GM12878 (cell line): Measurements from ENCODE around the gene UBAC2. TPM values are rescaled to one million over a fixed set of nuclear protein-coding genes. Genes with fewer than 3 reads are reported as not detected.

Source experiments
- BCL11A ChIP-seq: IDR thresholded peaks from 2 replicates; pipeline ENCODE4 v1.6.1; 2011; ENCODE audit warnings: low read depth, low read length
- CBFB ChIP-seq: IDR thresholded peaks from 2 replicates; pipeline ENCODE4 v1.6.1; 2016; ENCODE audit warnings: antibody characterized with exemption, low read depth
- CBX5 ChIP-seq: sonication (generic); IDR thresholded peaks from 2 replicates; pipeline ENCODE4 v1.6.1; 2016; ENCODE audit warnings: low read depth, moderate library complexity, mild to moderate bottlenecking, inconsistent platforms
- CHD1 ChIP-seq: IDR thresholded peaks from 2 replicates; pipeline ENCODE4 v1.6.1; 2012; ENCODE audit warnings: low read depth, low read length, improper control_type of control experiment
- EED ChIP-seq: sonication (generic); IDR thresholded peaks from 2 replicates; pipeline ENCODE4 v1.6.1; 2016; ENCODE audit warnings: antibody characterized with exemption, low read depth
- FOXK2 ChIP-seq: fragments of 450-650 bp; IDR thresholded peaks from 2 replicates; pipeline ENCODE4 v1.6.1; 2017; ENCODE audit warnings: mild to moderate bottlenecking, moderate library complexity
- IRF4 ChIP-seq: IDR thresholded peaks from 2 replicates; pipeline ENCODE4 v1.6.1; 2011; ENCODE audit warnings: low read depth, low read length
- MEF2B ChIP-seq: fragments of 450-650 bp; IDR thresholded peaks from 2 replicates; pipeline ENCODE4 v1.6.1; 2018; ENCODE audit warnings: mild to moderate bottlenecking, moderate library complexity; ENCODE audit not compliant: partially characterized antibody, poor library complexity, severe bottlenecking
- NBN ChIP-seq: fragments of 450-650 bp; IDR thresholded peaks from 2 replicates; pipeline ENCODE4 v1.6.1; 2016
- PAX5 ChIP-seq: IDR thresholded peaks from 2 replicates; pipeline ENCODE4 v1.6.1; 2011; ENCODE audit warnings: low read depth, low read length, borderline replicate concordance
- RUNX3 ChIP-seq: IDR thresholded peaks from 2 replicates; pipeline ENCODE4 v1.6.1; 2012; ENCODE audit warnings: low read length, inconsistent platforms
- TBL1XR1 ChIP-seq: IDR thresholded peaks from 2 replicates; pipeline ENCODE4 v1.6.1; 2012; ENCODE audit warnings: low read depth, low read length, improper control_type of control experiment
- polyA plus RNA-seq, 11 experiments: library from polyadenylated mRNA; depleted of rRNA in 4 of 11; unstranded in 6 of 11; stranded (reverse) in 5 of 11; fragments of >200 nt; fragmentation: Nextera tagmentation in 4 of 11; fragmentation: Illumina TruSeq in 1 of 11; extraction: Ambion mirVana in 4 of 11; extraction: Trizol in 1 of 11; gene quantifications; 1 replicate in 1 of 11; 2 replicates in 10 of 11; pipeline versions ENCODE4 v1.2.1 to v1.2.3, GENCODE V29; 2011 to 2016; ENCODE audit warnings: inconsistent platforms in 2 of 11, missing spikeins in 2 of 11, low read depth in 1 of 11
- total RNA-seq, 4 experiments: library from RNA; depleted of rRNA in 3 of 4; stranded (reverse); fragments of >200 nt in 3 of 4; fragmentation: Illumina TruSeq in 1 of 4; extraction: Trizol in 1 of 4; gene quantifications; 2 replicates each; pipeline versions ENCODE4 v1.2.1 to v1.2.3, GENCODE V29; 2013 to 2021
- TF ChIP-seq, protein P1 (sequence below): fragments of 450-650 bp; IDR thresholded peaks from 2 replicates; pipeline ENCODE4 v1.6.1; 2017; ENCODE audit warnings: mild to moderate bottlenecking, moderate library complexity
- TF ChIP-seq, protein P2 (sequence below): IDR thresholded peaks from 2 replicates; pipeline ENCODE4 v1.6.1; 2011; ENCODE audit warnings: mild to moderate bottlenecking, low read depth, low read length, moderate library complexity; ENCODE audit not compliant: insufficient replicate concordance
- TF ChIP-seq, protein P3 (sequence below): fragments of 450-650 bp; formaldehyde crosslinking; IDR thresholded peaks from 2 replicates; pipeline ENCODE4 v1.4.0; 2020; ENCODE audit warnings: mild to moderate bottlenecking, moderate library complexity
- TF ChIP-seq, protein P4 (sequence below): fragments of 450-650 bp; IDR thresholded peaks from 2 replicates; pipeline ENCODE4 v1.6.1; 2017; ENCODE audit warnings: mild to moderate bottlenecking, moderate library complexity

UBAC2 gene
- total and polyA plus RNA-seq, 10 of the 15 experiments (the other 5 are each of a cell fraction or from before 2014, with no cell fraction given): 3.0 to 54.6 (median 17.4) TPM

DNA sequence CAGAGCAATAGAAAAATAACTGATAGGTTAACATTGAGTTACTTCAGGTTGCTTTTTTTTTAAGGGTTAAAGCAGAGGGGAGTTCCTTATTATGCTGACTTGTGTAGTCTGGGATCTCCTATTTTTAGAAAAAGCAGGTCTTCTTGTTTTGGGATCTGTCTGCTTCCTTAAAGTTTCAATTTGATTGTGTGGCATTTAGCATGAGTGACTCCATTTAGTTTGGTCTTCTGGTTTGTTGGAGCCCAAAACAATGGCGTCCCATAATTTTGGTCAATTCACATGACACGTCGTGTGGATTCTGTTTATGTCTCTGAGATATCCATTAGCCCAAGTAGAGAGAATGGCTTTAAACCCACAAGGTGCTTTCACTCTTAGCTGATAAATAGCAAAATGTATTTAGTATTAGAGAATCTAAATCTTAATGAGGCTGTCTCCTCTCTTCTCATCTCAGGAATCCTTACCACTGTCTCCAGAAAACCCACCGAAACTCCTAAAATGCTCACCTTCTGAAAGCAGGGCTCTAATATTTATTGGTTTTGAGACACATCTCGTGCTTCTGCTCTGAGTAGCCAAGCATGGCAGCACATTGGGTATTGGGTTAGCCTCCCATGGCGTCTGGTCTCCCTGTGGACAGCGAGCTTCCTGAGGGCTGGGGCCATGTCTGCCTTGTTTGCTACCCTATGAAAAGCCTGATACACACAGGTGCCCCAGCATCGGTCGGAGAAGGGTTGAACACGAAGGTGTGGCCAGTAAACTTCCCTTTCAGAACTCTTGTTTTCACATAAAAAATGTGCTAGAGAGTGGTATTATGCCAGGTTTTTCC, 173.7 kb downstream of the UBAC2 start (continued):
- TF ChIP-seq PAX5 (peak; percentile 93), EED (peak; percentile 54; the same call in 1 of the 2 replicates), BCL11A (peak; percentile 76; the same call in 1 of the 2 replicates), FOXK2 (no peak), MEF2B (peak; percentile 59), NBN (no peak), CBFB (0 out of 2 replicates have a peak, but pooled peaks have one; percentile 25), IRF4 (peak; percentile 56; the same call in 1 of the 2 replicates), CBX5 (0 out of 2 replicates have a peak, but pooled peaks have one; percentile 36), RUNX3 (peak; percentile 62), TBL1XR1 (0 out of 2 replicates have a peak, but pooled peaks have one; percentile 9), CHD1 (no peak)
- TF ChIP-seq, protein P1, sequence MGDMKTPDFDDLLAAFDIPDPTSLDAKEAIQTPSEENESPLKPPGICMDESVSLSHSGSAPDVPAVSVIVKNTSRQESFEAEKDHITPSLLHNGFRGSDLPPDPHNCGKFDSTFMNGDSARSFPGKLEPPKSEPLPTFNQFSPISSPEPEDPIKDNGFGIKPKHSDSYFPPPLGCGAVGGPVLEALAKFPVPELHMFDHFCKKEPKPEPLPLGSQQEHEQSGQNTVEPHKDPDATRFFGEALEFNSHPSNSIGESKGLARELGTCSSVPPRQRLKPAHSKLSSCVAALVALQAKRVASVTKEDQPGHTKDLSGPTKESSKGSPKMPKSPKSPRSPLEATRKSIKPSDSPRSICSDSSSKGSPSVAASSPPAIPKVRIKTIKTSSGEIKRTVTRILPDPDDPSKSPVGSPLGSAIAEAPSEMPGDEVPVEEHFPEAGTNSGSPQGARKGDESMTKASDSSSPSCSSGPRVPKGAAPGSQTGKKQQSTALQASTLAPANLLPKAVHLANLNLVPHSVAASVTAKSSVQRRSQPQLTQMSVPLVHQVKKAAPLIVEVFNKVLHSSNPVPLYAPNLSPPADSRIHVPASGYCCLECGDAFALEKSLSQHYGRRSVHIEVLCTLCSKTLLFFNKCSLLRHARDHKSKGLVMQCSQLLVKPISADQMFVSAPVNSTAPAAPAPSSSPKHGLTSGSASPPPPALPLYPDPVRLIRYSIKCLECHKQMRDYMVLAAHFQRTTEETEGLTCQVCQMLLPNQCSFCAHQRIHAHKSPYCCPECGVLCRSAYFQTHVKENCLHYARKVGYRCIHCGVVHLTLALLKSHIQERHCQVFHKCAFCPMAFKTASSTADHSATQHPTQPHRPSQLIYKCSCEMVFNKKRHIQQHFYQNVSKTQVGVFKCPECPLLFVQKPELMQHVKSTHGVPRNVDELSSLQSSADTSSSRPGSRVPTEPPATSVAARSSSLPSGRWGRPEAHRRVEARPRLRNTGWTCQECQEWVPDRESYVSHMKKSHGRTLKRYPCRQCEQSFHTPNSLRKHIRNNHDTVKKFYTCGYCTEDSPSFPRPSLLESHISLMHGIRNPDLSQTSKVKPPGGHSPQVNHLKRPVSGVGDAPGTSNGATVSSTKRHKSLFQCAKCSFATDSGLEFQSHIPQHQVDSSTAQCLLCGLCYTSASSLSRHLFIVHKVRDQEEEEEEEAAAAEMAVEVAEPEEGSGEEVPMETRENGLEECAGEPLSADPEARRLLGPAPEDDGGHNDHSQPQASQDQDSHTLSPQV: peak; percentile 99
- TF ChIP-seq, protein P2, sequence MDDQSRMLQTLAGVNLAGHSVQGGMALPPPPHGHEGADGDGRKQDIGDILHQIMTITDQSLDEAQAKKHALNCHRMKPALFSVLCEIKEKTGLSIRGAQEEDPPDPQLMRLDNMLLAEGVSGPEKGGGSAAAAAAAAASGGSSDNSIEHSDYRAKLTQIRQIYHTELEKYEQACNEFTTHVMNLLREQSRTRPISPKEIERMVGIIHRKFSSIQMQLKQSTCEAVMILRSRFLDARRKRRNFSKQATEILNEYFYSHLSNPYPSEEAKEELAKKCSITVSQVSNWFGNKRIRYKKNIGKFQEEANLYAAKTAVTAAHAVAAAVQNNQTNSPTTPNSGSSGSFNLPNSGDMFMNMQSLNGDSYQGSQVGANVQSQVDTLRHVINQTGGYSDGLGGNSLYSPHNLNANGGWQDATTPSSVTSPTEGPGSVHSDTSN: peak; percentile 36
- TF ChIP-seq, protein P3, sequence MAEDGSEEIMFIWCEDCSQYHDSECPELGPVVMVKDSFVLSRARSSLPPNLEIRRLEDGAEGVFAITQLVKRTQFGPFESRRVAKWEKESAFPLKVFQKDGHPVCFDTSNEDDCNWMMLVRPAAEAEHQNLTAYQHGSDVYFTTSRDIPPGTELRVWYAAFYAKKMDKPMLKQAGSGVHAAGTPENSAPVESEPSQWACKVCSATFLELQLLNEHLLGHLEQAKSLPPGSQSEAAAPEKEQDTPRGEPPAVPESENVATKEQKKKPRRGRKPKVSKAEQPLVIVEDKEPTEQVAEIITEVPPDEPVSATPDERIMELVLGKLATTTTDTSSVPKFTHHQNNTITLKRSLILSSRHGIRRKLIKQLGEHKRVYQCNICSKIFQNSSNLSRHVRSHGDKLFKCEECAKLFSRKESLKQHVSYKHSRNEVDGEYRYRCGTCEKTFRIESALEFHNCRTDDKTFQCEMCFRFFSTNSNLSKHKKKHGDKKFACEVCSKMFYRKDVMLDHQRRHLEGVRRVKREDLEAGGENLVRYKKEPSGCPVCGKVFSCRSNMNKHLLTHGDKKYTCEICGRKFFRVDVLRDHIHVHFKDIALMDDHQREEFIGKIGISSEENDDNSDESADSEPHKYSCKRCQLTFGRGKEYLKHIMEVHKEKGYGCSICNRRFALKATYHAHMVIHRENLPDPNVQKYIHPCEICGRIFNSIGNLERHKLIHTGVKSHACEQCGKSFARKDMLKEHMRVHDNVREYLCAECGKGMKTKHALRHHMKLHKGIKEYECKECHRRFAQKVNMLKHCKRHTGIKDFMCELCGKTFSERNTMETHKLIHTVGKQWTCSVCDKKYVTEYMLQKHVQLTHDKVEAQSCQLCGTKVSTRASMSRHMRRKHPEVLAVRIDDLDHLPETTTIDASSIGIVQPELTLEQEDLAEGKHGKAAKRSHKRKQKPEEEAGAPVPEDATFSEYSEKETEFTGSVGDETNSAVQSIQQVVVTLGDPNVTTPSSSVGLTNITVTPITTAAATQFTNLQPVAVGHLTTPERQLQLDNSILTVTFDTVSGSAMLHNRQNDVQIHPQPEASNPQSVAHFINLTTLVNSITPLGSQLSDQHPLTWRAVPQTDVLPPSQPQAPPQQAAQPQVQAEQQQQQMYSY (CRISPR knock-in tag): peak; percentile 89; the same call in 1 of the 2 replicates
- TF ChIP-seq, protein P4, sequence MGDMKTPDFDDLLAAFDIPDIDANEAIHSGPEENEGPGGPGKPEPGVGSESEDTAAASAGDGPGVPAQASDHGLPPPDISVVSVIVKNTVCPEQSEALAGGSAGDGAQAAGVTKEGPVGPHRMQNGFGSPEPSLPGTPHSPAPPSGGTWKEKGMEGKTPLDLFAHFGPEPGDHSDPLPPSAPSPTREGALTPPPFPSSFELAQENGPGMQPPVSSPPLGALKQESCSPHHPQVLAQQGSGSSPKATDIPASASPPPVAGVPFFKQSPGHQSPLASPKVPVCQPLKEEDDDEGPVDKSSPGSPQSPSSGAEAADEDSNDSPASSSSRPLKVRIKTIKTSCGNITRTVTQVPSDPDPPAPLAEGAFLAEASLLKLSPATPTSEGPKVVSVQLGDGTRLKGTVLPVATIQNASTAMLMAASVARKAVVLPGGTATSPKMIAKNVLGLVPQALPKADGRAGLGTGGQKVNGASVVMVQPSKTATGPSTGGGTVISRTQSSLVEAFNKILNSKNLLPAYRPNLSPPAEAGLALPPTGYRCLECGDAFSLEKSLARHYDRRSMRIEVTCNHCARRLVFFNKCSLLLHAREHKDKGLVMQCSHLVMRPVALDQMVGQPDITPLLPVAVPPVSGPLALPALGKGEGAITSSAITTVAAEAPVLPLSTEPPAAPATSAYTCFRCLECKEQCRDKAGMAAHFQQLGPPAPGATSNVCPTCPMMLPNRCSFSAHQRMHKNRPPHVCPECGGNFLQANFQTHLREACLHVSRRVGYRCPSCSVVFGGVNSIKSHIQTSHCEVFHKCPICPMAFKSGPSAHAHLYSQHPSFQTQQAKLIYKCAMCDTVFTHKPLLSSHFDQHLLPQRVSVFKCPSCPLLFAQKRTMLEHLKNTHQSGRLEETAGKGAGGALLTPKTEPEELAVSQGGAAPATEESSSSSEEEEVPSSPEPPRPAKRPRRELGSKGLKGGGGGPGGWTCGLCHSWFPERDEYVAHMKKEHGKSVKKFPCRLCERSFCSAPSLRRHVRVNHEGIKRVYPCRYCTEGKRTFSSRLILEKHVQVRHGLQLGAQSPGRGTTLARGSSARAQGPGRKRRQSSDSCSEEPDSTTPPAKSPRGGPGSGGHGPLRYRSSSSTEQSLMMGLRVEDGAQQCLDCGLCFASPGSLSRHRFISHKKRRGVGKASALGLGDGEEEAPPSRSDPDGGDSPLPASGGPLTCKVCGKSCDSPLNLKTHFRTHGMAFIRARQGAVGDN: peak; percentile 99
- TF ChIP-seq, all 136 proteins: peak for 33
